ENCODE results near the gene PHC1. TPM values are rescaled to one million over a fixed set of nuclear protein-coding genes. Genes with fewer than 3 reads are reported as not detected.
"Not testable (repeated sequence)": the region's sequence is repeated elsewhere in the genome, so short reads cannot be mapped to it uniquely, and the experiment has no call there.

The PHC1 gene
- total RNA-seq, 2 experiments from 2014 or later = 33.6 to 52.2 TPM

DNA sequence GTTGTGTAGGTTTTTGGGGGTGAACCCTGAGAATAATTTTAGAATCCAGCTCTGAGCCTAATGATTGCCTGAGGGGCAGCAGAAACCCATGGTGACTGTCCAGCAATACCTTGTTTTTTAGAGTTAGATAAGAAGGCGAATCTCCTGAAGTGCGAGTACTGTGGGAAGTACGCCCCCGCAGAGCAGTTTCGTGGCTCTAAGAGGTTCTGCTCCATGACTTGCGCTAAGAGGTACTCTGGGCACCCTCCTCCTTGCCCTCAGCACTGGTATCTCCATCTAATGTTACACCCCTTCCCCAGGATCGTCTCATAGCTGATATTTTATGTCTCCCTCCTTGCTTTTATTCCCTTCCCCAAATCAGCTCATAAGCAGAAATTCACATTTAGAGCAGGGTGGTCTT is 22.4 kb downstream of the PHC1 start:
- H3K27ac ChIP-seq (ENCODE audit: low read depth, low read length, poor library complexity, severe bottlenecking) = no peak overlapping the region
- no peaks in the 10 kb centered on the region for H4K20me1 ChIP-seq (ENCODE audit: insufficient read depth, low read length)
- no peak for DNase-seq (ENCODE audit: low spot score)
- H3K4me1 ChIP-seq (ENCODE audit: insufficient read depth, low read length, poor library complexity, severe bottlenecking) = no peaks in the 10 kb centered on the region
- H3K9me2 ChIP-seq (ENCODE audit: insufficient read depth, low read length) = no peaks in the 10 kb centered on the region
- CTCF ChIA-PET (ENCODE audit: unreplicated experiment) = no interaction called here
- POLR2A ChIA-PET = interaction anchor here (1.0 kb wide), 1 partner anchor 21 kb away, joined by 3 read pairs; no protein-coding TSS in a partner anchor
- H3K9me3 ChIP-seq (ENCODE audit: low read length) = no peaks in the 10 kb centered on the region
- peaks cover 40% of the 10 kb centered on the region for H3K36me3 ChIP-seq (ENCODE audit: insufficient read depth, low read length)
- TF ChIP-seq, protein P1, sequence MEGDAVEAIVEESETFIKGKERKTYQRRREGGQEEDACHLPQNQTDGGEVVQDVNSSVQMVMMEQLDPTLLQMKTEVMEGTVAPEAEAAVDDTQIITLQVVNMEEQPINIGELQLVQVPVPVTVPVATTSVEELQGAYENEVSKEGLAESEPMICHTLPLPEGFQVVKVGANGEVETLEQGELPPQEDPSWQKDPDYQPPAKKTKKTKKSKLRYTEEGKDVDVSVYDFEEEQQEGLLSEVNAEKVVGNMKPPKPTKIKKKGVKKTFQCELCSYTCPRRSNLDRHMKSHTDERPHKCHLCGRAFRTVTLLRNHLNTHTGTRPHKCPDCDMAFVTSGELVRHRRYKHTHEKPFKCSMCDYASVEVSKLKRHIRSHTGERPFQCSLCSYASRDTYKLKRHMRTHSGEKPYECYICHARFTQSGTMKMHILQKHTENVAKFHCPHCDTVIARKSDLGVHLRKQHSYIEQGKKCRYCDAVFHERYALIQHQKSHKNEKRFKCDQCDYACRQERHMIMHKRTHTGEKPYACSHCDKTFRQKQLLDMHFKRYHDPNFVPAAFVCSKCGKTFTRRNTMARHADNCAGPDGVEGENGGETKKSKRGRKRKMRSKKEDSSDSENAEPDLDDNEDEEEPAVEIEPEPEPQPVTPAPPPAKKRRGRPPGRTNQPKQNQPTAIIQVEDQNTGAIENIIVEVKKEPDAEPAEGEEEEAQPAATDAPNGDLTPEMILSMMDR (conservative IDR thresholded peaks at IDR 0.05; ENCODE audit: low read length) = no peak
- no peak for TF ChIP-seq EZH2phosphoT487 (IDR thresholded peaks at IDR 0.05; ENCODE audit: borderline replicate concordance, low read depth, low read length)
- no peak overlapping the region for H3K4me2 ChIP-seq (ENCODE audit: low read length)
- H3K4me3 ChIP-seq (ENCODE audit: low read depth, low read length, poor library complexity, severe bottlenecking) = no peak overlapping the region
- no TSS peak for BruUV-seq (replicated peaks)
- no peak overlapping the region for H2AFZ ChIP-seq (ENCODE audit: low read length)
- intact Hi-C loops (cut with micrococcal nuclease; ENCODE audit: unreplicated experiment) = no loop called here
- H3K79me2 ChIP-seq (ENCODE audit: insufficient read depth, low read depth, low read length) = no peaks in the 10 kb centered on the region

DNA sequence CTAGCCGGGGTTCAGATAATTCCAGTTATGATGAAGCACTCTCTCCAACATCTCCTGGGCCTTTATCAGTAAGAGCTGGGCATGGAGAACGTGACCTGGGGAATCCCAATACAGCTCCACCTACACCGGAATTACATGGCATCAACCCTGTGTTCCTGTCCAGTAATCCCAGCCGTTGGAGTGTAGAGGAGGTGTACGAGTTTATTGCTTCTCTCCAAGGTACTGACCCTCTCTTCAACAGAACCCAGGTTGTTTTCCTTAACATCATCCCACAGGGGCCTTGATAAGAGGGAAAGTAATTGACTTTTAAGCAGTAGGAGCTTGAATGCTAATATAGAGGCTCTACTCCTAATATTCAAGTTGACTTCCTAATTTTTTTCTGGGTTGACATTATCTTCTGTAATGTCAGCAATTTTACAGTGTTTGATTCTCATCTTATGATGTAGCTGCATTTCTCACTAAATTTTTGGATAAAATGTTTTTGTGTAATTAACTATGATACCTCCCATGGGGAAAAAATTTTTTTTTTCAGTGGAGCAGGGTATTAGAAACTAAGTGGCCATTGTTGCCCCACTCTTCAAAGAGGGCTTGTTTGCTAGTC is 23.6 kb downstream of the PHC1 start:
- peaks cover 48% of the 10 kb centered on the region for H3K36me3 ChIP-seq (ENCODE audit: insufficient read depth, low read length)
- H3K9me2 ChIP-seq (ENCODE audit: insufficient read depth, low read length); BruUV-seq (replicated peaks); intact Hi-C loops (cut with micrococcal nuclease; ENCODE audit: unreplicated experiment); H2AFZ ChIP-seq (ENCODE audit: low read length); H4K20me1 ChIP-seq (ENCODE audit: insufficient read depth, low read length); H3K4me2 ChIP-seq (ENCODE audit: low read length); H3K4me3 ChIP-seq (ENCODE audit: low read depth, low read length, poor library complexity, severe bottlenecking); H3K4me1 ChIP-seq (ENCODE audit: insufficient read depth, low read length, poor library complexity, severe bottlenecking); H3K79me2 ChIP-seq (ENCODE audit: insufficient read depth, low read depth, low read length); DNase-seq (ENCODE audit: low spot score); H3K9me3 ChIP-seq (ENCODE audit: low read length); H3K27ac ChIP-seq (ENCODE audit: low read depth, low read length, poor library complexity, severe bottlenecking); CTCF ChIA-PET (ENCODE audit: unreplicated experiment): not testable (repeated sequence)
- POLR2A ChIA-PET = interaction anchor here (0.6 to 1.6 kb wide), 3 partner anchors 12 to 651 kb away, joined by 3 to 5 read pairs (median 4); partner anchors contain the start of genes M6PR and PHC1

DNA sequence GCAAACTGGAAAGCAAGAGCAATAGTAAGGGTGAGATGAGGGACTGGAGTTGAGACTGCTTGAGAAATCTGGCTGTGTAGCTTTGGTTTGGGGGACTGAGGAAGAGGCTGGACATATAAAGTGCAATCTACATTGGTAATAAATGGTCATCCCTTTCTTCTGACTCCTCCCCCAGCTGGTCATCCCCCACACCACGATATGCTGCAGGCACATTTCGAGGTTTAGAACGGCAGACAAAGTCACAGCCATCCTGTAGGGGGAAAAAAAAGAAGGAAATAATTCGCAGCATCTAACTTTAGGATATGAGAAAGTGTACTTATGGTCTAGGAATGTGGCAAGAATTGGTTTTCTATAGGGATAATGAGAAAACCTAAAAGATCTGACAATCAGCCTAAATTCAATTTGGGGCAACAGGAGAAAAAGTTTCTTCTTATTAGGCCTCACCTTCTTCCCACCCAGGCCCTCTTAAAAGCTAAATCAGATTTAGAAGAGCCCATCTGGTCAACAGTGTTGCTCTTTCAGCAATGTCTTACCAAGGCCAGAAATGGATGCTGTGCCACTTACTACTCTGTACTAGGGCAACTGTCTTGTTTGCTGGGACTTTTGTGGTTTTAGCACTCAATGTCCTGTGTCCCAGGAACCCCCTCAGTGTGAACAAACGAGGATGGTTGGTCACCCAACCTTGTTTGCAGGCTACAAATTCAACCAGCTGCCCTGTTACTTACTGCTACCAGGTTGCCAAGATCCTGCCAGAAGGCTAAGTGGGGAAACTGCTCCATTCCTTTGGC is 27.6 kb downstream of the PHC1 start:
- Histone ChIP-seq H2AFZ (ENCODE audit: low read length) (no peak overlapping the region), H3K9me2 (ENCODE audit: insufficient read depth, low read length) (no peaks in the 10 kb centered on the region), H3K27ac (ENCODE audit: low read depth, low read length, poor library complexity, severe bottlenecking) (no peak overlapping the region), H3K9me3 (ENCODE audit: low read length) (no peaks in the 10 kb centered on the region), H4K20me1 (ENCODE audit: insufficient read depth, low read length) (peaks cover 8% of the 10 kb centered on the region), H3K36me3 (ENCODE audit: insufficient read depth, low read length) (peaks cover 78% of the 10 kb centered on the region), H3K79me2 (ENCODE audit: insufficient read depth, low read depth, low read length) (peaks cover 14% of the 10 kb centered on the region), H3K4me2 (ENCODE audit: low read length) (no peak overlapping the region), H3K4me1 (ENCODE audit: insufficient read depth, low read length, poor library complexity, severe bottlenecking) (peaks cover 8% of the 10 kb centered on the region), H3K4me3 (ENCODE audit: low read depth, low read length, poor library complexity, severe bottlenecking) (no peak overlapping the region)
- TF ChIP-seq, protein P1 (conservative IDR thresholded peaks at IDR 0.05; ENCODE audit: low read length) = no peak
- no peak for TF ChIP-seq EZH2phosphoT487 (IDR thresholded peaks at IDR 0.05; ENCODE audit: borderline replicate concordance, low read depth, low read length)
- BruUV-seq (replicated peaks) = no TSS peak
- ChIA-PET POLR2A (no interaction called here), CTCF (ENCODE audit: unreplicated experiment) (no interaction called here)
- intact Hi-C loops (cut with micrococcal nuclease; ENCODE audit: unreplicated experiment) = no loop called here
- DNase-seq (ENCODE audit: low spot score) = no peak
